GM23338 (cell line): Measurements from ENCODE around the gene ANKH. TPM values are rescaled to one million over a fixed set of nuclear protein-coding genes. Genes with fewer than 3 reads are reported as not detected.

ENCODE experiments used
- ATAC-seq: fragments of 200-7000 bp; cut with Tn5 transposase; 3 replicates; pipeline ENCODE4 v1.9.1; 2020
- DNase-seq: peaks from one replicate; pipeline ENCODE4 v3.0.0-alpha.2; 2015; ENCODE audit warnings: low spot score
- H2AFZ ChIP-seq: fragments of 200-600 bp; sonication (generic); 2 replicates; pipeline ENCODE4 v1.8.0; 2016; ENCODE audit warnings: antibody characterized with exemption, mild to moderate bottlenecking, moderate library complexity
- H3F3A ChIP-seq: fragments of 200-600 bp; sonication (generic); replicated peaks from 2 replicates; pipeline ENCODE4 v1.8.0; 2017; ENCODE audit warnings: antibody characterized with exemption, mixed run types, low read depth
- H3K27ac ChIP-seq: fragments of 200-600 bp; sonication (generic); 2 replicates; pipeline ENCODE4 v1.6.1; 2016; ENCODE audit warnings: low read depth
- H3K27me3 ChIP-seq: fragments of 200-600 bp; sonication (generic); 2 replicates; pipeline ENCODE4 v1.8.0; 2016; ENCODE audit warnings: mild to moderate bottlenecking, mixed run types, moderate library complexity; ENCODE audit not compliant: insufficient read depth
- H3K36me3 ChIP-seq: fragments of 200-600 bp; sonication (generic); 2 replicates; pipeline ENCODE4 v1.8.0; 2016; ENCODE audit warnings: mild to moderate bottlenecking; ENCODE audit not compliant: insufficient read depth
- H3K4me1 ChIP-seq: fragments of 200-600 bp; sonication (generic); 2 replicates; pipeline ENCODE4 v1.8.0; 2016; ENCODE audit warnings: mild to moderate bottlenecking, moderate library complexity; ENCODE audit not compliant: insufficient read depth
- H3K4me2 ChIP-seq: fragments of 200-600 bp; sonication (generic); 2 replicates; pipeline ENCODE4 v1.7.1; 2017; ENCODE audit warnings: mixed run types
- H3K4me3 ChIP-seq: fragments of 200-600 bp; sonication (generic); 2 replicates; pipeline ENCODE4 v1.6.1; 2016; ENCODE audit warnings: mixed run types
- H3K79me2 ChIP-seq: fragments of 200-600 bp; sonication (generic); replicated peaks from 2 replicates; pipeline ENCODE4 v1.8.0; 2017; ENCODE audit warnings: mild to moderate bottlenecking; ENCODE audit not compliant: insufficient read depth
- H3K9me2 ChIP-seq: fragments of 200-600 bp; sonication (generic); 2 replicates; pipeline ENCODE4 v1.8.0; 2017; ENCODE audit not compliant: insufficient read depth
- H4K20me1 ChIP-seq: fragments of 200-600 bp; sonication (generic); replicated peaks from 2 replicates; pipeline ENCODE4 v1.8.0; 2017; ENCODE audit warnings: mild to moderate bottlenecking; ENCODE audit not compliant: insufficient read depth
- H3K27ac Mint-ChIP-seq: 2 replicates; pipeline ENCODE4 v1.8.0; 2020; ENCODE audit warnings: inconsistent platforms, mild to moderate bottlenecking, moderate library complexity, mixed read lengths
- H3K27me3 Mint-ChIP-seq: 3 replicates; pipeline ENCODE4 v1.8.0; 2022; ENCODE audit warnings: low read depth, mild to moderate bottlenecking, moderate library complexity, mixed read lengths, inconsistent platforms; ENCODE audit not compliant: insufficient read depth, poor library complexity
- H3K36me3 Mint-ChIP-seq: 3 replicates; pipeline ENCODE4 v1.8.0; 2021; ENCODE audit warnings: low read depth, mild to moderate bottlenecking, inconsistent platforms, moderate library complexity, mixed read lengths
- H3K4me1 Mint-ChIP-seq: 3 replicates; pipeline ENCODE4 v1.8.0; 2020; ENCODE audit warnings: mild to moderate bottlenecking, inconsistent platforms, mixed read lengths
- H3K4me3 Mint-ChIP-seq: 3 replicates; pipeline ENCODE4 v1.8.0; 2021; ENCODE audit warnings: moderate library complexity, mild to moderate bottlenecking, inconsistent platforms, mixed read lengths
- H3K9me3 Mint-ChIP-seq: 3 replicates; pipeline ENCODE4 v1.8.0; 2020; ENCODE audit warnings: moderate library complexity, mild to moderate bottlenecking, inconsistent platforms, mixed read lengths
- CREB1 ChIP-seq: fragments of 250-450 bp; sonication (Bioruptor Pico); IDR thresholded peaks from 2 replicates; pipeline ENCODE4 v1.5.0; 2020; ENCODE audit warnings: low read depth, mild to moderate bottlenecking, moderate library complexity
- EZH2phosphoT487 ChIP-seq: fragments of 200-600 bp; sonication (generic); IDR thresholded peaks from one replicate; pipeline ENCODE4 v1.8.1; 2018; ENCODE audit warnings: antibody characterized with exemption; ENCODE audit not compliant: unreplicated experiment
- NANOG ChIP-seq: IDR thresholded peaks from 2 replicates; pipeline ENCODE4 v1.6.1; 2016; ENCODE audit warnings: antibody characterized with exemption, borderline replicate concordance
- POLR2AphosphoS5 ChIP-seq: IDR thresholded peaks from 2 replicates; pipeline ENCODE4 v1.6.1; 2016; ENCODE audit warnings: antibody characterized with exemption, low read depth
- ZNF331 ChIP-seq: fragments of 250-450 bp; sonication (Bioruptor Pico); IDR thresholded peaks from 2 replicates; pipeline ENCODE4 v1.5.0; 2020; ENCODE audit warnings: low read depth, mild to moderate bottlenecking, moderate library complexity
- polyA plus RNA-seq: library from polyadenylated mRNA; unstranded; fragments of >200 nt; fragmentation: Nextera tagmentation; extraction: Ambion mirVana; gene quantifications from 2 replicates; pipeline ENCODE4 v1.2.1, GENCODE V29; 2016
- total RNA-seq: library from RNA; depleted of rRNA; stranded (reverse); fragments of >200 nt; shearing (Covaris generic); gene quantifications from 2 replicates; pipeline ENCODE4 v1.2.3, GENCODE V29; 2014
- TF ChIP-seq, protein P1 (sequence below): IDR thresholded peaks from one replicate; pipeline ENCODE4 v1.6.1; 2018; ENCODE audit warnings: antibody characterized with exemption; ENCODE audit not compliant: unreplicated experiment
- TF ChIP-seq, protein P2 (sequence below), 2 experiments: fragments of 200-600 bp in 1 of 2; sonication (generic) in 1 of 2; conservative IDR thresholded peaks; 2 replicates each; pipeline versions ENCODE4 v1.5.1 to v1.6.1; 2016 to 2017; ENCODE audit warnings: antibody characterized with exemption in 2 of 2, low read depth in 2 of 2, mild to moderate bottlenecking in 2 of 2, moderate library complexity in 1 of 2

Gene ANKH
- total and polyA plus RNA-seq, 2 experiments from 2014 or later, result 5.0 to 6.1 TPM

DNA sequence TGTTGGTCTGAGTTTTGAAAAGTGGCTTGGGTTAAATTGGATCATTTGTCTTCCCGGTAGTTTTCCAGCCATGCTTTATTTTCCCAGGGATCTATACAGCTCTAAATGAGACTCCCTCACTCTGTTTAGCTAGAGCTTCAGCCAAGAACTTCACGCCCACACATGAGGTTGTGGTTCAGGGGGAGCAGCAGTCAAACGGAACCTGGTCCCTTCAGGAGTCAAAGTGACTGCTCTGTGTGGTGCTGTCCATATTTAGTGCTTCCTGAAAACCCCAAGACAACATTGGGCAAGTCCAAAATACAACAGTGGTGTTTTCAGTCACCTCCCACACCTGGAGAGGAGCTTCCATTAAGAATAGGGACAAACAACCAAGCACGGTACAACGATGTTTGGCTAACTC lies 90.5 kb downstream of the ANKH start:
- no peaks in the 10 kb centered on the region for H3K79me2 ChIP-seq
- H3F3A ChIP-seq, result no peaks in the 10 kb centered on the region
- no peak for ATAC-seq
- H3K27ac Mint-ChIP-seq, result no peak overlapping the region
- H3K27me3 Mint-ChIP-seq, result no peaks in the 10 kb centered on the region
- peaks cover 15% of the 10 kb centered on the region for H3K4me1 Mint-ChIP-seq
- no peak overlapping the region for H3K4me2 ChIP-seq
- H3K4me1 ChIP-seq, result 0 out of 2 replicates have a peak, but pooled peaks cover 5% of the 10 kb centered on the region
- H4K20me1 ChIP-seq, result no peaks in the 10 kb centered on the region
- no peak for DNase-seq
- 0 out of 2 replicates have a peak, but pooled peaks cover 4% of the 10 kb centered on the region for H3K9me2 ChIP-seq
- TF ChIP-seq, protein P1, sequence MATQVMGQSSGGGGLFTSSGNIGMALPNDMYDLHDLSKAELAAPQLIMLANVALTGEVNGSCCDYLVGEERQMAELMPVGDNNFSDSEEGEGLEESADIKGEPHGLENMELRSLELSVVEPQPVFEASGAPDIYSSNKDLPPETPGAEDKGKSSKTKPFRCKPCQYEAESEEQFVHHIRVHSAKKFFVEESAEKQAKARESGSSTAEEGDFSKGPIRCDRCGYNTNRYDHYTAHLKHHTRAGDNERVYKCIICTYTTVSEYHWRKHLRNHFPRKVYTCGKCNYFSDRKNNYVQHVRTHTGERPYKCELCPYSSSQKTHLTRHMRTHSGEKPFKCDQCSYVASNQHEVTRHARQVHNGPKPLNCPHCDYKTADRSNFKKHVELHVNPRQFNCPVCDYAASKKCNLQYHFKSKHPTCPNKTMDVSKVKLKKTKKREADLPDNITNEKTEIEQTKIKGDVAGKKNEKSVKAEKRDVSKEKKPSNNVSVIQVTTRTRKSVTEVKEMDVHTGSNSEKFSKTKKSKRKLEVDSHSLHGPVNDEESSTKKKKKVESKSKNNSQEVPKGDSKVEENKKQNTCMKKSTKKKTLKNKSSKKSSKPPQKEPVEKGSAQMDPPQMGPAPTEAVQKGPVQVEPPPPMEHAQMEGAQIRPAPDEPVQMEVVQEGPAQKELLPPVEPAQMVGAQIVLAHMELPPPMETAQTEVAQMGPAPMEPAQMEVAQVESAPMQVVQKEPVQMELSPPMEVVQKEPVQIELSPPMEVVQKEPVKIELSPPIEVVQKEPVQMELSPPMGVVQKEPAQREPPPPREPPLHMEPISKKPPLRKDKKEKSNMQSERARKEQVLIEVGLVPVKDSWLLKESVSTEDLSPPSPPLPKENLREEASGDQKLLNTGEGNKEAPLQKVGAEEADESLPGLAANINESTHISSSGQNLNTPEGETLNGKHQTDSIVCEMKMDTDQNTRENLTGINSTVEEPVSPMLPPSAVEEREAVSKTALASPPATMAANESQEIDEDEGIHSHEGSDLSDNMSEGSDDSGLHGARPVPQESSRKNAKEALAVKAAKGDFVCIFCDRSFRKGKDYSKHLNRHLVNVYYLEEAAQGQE, result no peak
- TF ChIP-seq NANOG (no peak), CREB1 (no peak), ZNF331 (no peak), POLR2AphosphoS5 (no peak)
- TF ChIP-seq, protein P2, sequence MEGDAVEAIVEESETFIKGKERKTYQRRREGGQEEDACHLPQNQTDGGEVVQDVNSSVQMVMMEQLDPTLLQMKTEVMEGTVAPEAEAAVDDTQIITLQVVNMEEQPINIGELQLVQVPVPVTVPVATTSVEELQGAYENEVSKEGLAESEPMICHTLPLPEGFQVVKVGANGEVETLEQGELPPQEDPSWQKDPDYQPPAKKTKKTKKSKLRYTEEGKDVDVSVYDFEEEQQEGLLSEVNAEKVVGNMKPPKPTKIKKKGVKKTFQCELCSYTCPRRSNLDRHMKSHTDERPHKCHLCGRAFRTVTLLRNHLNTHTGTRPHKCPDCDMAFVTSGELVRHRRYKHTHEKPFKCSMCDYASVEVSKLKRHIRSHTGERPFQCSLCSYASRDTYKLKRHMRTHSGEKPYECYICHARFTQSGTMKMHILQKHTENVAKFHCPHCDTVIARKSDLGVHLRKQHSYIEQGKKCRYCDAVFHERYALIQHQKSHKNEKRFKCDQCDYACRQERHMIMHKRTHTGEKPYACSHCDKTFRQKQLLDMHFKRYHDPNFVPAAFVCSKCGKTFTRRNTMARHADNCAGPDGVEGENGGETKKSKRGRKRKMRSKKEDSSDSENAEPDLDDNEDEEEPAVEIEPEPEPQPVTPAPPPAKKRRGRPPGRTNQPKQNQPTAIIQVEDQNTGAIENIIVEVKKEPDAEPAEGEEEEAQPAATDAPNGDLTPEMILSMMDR (conservative IDR thresholded peaks at IDR 0.05; ENCODE audit: low read depth in 2 of 2), result no peak
- no peaks in the 10 kb centered on the region for H3K27me3 ChIP-seq
- H3K36me3 Mint-ChIP-seq, result peaks cover 5% of the 10 kb centered on the region
- H3K4me3 Mint-ChIP-seq, result no peak overlapping the region
- no peak overlapping the region for H3K27ac ChIP-seq
- no peak overlapping the region for H3K4me3 ChIP-seq
- peaks cover 15% of the 10 kb centered on the region; the same call in 2 of the 3 replicates for H3K9me3 Mint-ChIP-seq
- H2AFZ ChIP-seq, result no peak overlapping the region
- no peaks in the 10 kb centered on the region; the same call in 1 of the 2 replicates for H3K36me3 ChIP-seq

DNA sequence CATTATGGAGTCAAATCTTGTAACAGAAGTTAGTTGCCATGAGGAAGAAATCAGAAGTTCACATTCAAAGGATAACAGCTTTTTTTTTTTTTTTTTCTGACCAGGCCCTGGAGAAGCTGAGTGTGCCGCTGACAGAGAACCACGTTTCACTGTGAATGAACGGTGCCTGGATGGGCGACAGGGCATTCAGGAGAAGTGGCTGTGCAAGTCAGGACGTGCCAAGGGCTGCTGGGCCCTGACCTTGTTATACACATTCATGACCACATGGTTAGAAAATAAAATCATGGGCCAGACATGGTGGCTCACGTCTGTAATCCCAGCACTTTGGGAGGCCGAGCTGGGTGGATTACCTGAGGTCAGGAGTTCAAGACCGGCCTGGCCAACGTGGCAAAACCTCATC lies 91.6 kb downstream of the ANKH start:
- ATAC-seq, result no peak
- Histone ChIP-seq H3K4me2 (no peak overlapping the region), H3K27me3 (no peaks in the 10 kb centered on the region), H3K79me2 (no peaks in the 10 kb centered on the region), H3K27ac (no peak overlapping the region), H3K9me2 (0 out of 2 replicates have a peak, but pooled peaks cover 4% of the 10 kb centered on the region), H3F3A (no peaks in the 10 kb centered on the region), H2AFZ (no peak overlapping the region), H4K20me1 (no peaks in the 10 kb centered on the region), H3K36me3 (no peaks in the 10 kb centered on the region; the same call in 1 of the 2 replicates), H3K4me1 (0 out of 2 replicates have a peak, but pooled peaks cover 5% of the 10 kb centered on the region), H3K4me3 (no peak overlapping the region)
- Mint-ChIP-seq H3K4me1 (peaks cover 15% of the 10 kb centered on the region), H3K4me3 (no peak overlapping the region), H3K27ac (no peak overlapping the region), H3K36me3 (peaks cover 5% of the 10 kb centered on the region), H3K9me3 (peaks cover 13% of the 10 kb centered on the region; the same call in 2 of the 3 replicates), H3K27me3 (peaks cover 2% of the 10 kb centered on the region)
- no peak for DNase-seq
- TF ChIP-seq EZH2phosphoT487 (no peak), POLR2AphosphoS5 (no peak), CREB1 (no peak)
